Measurements from ENCODE around the gene ADAMTS2. TPM values are rescaled to one million over a fixed set of nuclear protein-coding genes. Genes with fewer than 3 reads are reported as not detected.

Gene ADAMTS2
- total and polyA plus RNA-seq, 2 of the 8 experiments (the other 6 are each of a cell fraction or from before 2014, with no cell fraction given) = 6.6 to 7.3 TPM

DNA sequence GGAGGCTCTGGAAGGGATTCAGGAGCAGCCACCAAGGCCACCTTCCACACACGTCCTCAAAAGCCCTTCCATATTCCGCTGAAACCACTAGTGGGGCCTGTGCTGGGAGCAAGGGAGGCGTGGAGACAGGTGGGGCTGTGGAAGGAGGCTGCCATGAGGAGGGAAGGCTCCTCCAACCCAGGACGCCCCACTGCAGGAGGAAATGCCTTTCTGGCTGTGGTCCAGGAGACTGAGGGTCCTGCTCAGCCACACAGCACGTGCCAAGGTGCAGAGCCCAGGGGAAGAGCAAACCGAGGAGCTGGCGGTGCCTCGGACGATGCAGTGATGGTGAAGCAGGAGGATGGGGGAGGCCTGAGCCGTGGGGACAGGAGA lies 49.5 kb downstream of the ADAMTS2 start:
- no peak overlapping the region for H2AK5ac ChIP-seq (ENCODE audit: low read depth, low read length)
- no peak for FAIRE-seq
- WGBS, 2 experiments (ENCODE audit: extremely low coverage in 1 of 2, insufficient coverage in 1 of 2, insufficient read length in 1 of 2, insufficient replicate concordance in 2 of 2, low coverage in 1 of 2, low lambda C conversion rate in 2 of 2, missing lambda C conversion rate in 1 of 2) = 85% methylated on average over 10 of the region's 10 CpGs; no CpG with 5 or more reads in 1 of the 2 experiments
- no peak overlapping the region for H4K5ac ChIP-seq (ENCODE audit: insufficient read length, low read depth, low read length)
- no peaks in the 10 kb centered on the region for H3K79me2 ChIP-seq (ENCODE audit: control insufficient read depth in 1 of 2, insufficient read depth in 2 of 2, low read length in 2 of 2)
- CTCF ChIA-PET (ENCODE audit: partially characterized antibody) = no interaction called here
- H3K14ac ChIP-seq (ENCODE audit: insufficient read length) = no peak overlapping the region
- no peak overlapping the region for H3K9ac ChIP-seq (replicated peaks in 1 of 4; ENCODE audit: extremely low read depth in 1 of 4, low read depth in 3 of 4, low read length in 3 of 4)
- H3K36me3 ChIP-seq (ENCODE audit: control insufficient read depth in 2 of 4, insufficient read depth in 4 of 4, low read length in 3 of 4) = no peaks in the 10 kb centered on the region
- no peak for DNase-seq (ENCODE audit: low read depth in 1 of 2, low spot score in 2 of 2)
- no peak overlapping the region for H2BK20ac ChIP-seq (ENCODE audit: low read length)
- no peak overlapping the region for H2BK15ac ChIP-seq (ENCODE audit: low read length)
- no peak overlapping the region for H3K4ac ChIP-seq (replicated peaks; ENCODE audit: insufficient read length, low read depth, low read length)
- H4K8ac ChIP-seq (ENCODE audit: extremely low read depth, insufficient read depth, low read length) = no peak overlapping the region
- H3K4me3 ChIP-seq (ENCODE audit: extremely low read depth in 1 of 4, insufficient read depth in 2 of 4, low read depth in 3 of 4, low read length in 4 of 4) = no peak overlapping the region
- no peaks in the 10 kb centered on the region for H3K9me3 ChIP-seq (ENCODE audit: insufficient read depth in 2 of 2, low read depth in 1 of 2, low read length in 1 of 2)
- H3K79me1 ChIP-seq (ENCODE audit: low read depth, low read length) = no peaks in the 10 kb centered on the region; the same call in 1 of the 2 replicates
- no peak overlapping the region for H4K91ac ChIP-seq (replicated peaks; ENCODE audit: insufficient read length, low read length)
- no peak overlapping the region for H3K18ac ChIP-seq (ENCODE audit: extremely low read depth, low read length)
- no peak overlapping the region for H2BK120ac ChIP-seq (replicated peaks; ENCODE audit: low read depth, low read length)
- no peaks in the 10 kb centered on the region for H3K23me2 ChIP-seq (ENCODE audit: low read depth, low read length)
- no peaks in the 10 kb centered on the region for H3K27me3 ChIP-seq (replicated peaks in 1 of 4; ENCODE audit: control insufficient read depth in 3 of 4, extremely low read depth in 1 of 4, insufficient read depth in 3 of 4, low read length in 3 of 4)
- no peak overlapping the region for H2AFZ ChIP-seq (ENCODE audit: low read length)
- no peak overlapping the region for H3K56ac ChIP-seq (replicated peaks; ENCODE audit: insufficient read length, low read depth, low read length)
- no peak overlapping the region for H3K4me2 ChIP-seq (ENCODE audit: insufficient read depth in 1 of 2, low read depth in 2 of 2, low read length in 2 of 2)
- H3K27ac ChIP-seq (ENCODE audit: low read depth, low read length) = no peak overlapping the region
- no peaks in the 10 kb centered on the region for H3K4me1 ChIP-seq (replicated peaks in 1 of 4; ENCODE audit: control insufficient read depth in 3 of 4, insufficient read depth in 4 of 4, low read length in 3 of 4)
- H4K20me1 ChIP-seq (replicated peaks in 1 of 2; ENCODE audit: control insufficient read depth in 1 of 2, insufficient read depth in 2 of 2, low read length in 2 of 2) = peaks cover 0 to 1% of the 10 kb centered on the region in 2 experiments
- no peak overlapping the region for H2BK12ac ChIP-seq (ENCODE audit: low read depth, low read length)
- TF ChIP-seq SP1 (IDR thresholded peaks at IDR 0.05; ENCODE audit: low read depth, low read length) = no peak
- POLR2A ChIA-PET (ENCODE audit: partially characterized antibody) = no interaction called here
- H3K23ac ChIP-seq (ENCODE audit: insufficient read length) = no peak overlapping the region
- H2BK5ac ChIP-seq (ENCODE audit: low read depth, low read length) = no peak overlapping the region
